Measurements from ENCODE around the gene TEKT1.

Gene TEKT1

DNA sequence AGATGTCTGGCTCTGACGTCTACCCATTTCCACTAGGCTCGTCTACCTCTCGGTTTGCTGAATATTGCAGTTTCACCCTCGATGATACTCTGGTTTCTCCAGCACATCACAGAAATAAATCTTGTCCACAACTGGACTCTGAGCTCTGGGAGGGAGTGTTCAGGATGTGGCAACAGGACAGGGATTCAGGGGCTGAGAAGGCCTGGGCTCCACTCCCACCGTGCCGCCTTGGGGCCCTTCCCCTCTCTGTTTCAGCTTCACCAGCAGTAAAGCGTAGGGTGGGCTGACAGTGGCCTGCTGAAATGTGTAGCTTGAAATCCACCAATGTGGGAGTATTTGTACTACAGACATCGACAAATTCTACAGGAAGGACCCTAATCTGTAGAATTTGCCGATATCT is 20.0 kb downstream of the TEKT1 start:
- TF ChIP-seq, protein P1, sequence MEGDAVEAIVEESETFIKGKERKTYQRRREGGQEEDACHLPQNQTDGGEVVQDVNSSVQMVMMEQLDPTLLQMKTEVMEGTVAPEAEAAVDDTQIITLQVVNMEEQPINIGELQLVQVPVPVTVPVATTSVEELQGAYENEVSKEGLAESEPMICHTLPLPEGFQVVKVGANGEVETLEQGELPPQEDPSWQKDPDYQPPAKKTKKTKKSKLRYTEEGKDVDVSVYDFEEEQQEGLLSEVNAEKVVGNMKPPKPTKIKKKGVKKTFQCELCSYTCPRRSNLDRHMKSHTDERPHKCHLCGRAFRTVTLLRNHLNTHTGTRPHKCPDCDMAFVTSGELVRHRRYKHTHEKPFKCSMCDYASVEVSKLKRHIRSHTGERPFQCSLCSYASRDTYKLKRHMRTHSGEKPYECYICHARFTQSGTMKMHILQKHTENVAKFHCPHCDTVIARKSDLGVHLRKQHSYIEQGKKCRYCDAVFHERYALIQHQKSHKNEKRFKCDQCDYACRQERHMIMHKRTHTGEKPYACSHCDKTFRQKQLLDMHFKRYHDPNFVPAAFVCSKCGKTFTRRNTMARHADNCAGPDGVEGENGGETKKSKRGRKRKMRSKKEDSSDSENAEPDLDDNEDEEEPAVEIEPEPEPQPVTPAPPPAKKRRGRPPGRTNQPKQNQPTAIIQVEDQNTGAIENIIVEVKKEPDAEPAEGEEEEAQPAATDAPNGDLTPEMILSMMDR (IDR thresholded peaks at IDR 0.05; ENCODE audit: borderline replicate concordance, insufficient read depth, low read depth, low read length), result no peak

GRCh38 chr17:6800422-6801027 is 31.0 kb downstream of the TEKT1 start:
- no peak overlapping the region for H3K4me3 ChIP-seq (ENCODE audit: low read depth, low read length)
- TF ChIP-seq, protein P1 (IDR thresholded peaks at IDR 0.05; ENCODE audit: borderline replicate concordance, insufficient read depth, low read depth, low read length), result no peak

More for the DNA sequence above, 20.0 kb downstream of the TEKT1 start:
- no peak overlapping the region for H3K4me3 ChIP-seq (ENCODE audit: low read depth, low read length)

DNA sequence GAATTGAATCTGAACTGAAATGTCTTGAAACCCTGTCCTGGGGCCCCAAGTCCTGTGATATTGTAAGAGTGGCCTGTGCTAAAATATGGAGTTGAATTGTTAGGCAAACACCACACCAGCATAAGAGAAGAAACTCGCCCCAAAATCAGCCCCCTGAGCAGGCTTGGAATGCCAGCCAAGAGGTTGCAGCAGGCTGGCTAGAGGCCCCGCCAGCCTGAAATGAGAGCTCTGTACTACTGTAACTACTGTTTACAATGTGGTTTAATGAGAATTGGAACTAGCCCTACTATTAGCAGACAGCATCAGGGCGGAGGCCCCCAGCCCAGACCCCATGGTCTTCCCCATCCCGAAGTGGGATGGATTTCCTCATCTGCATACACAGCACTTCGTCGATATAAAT is 31.8 kb downstream of the TEKT1 start:
- TF ChIP-seq, protein P1 (IDR thresholded peaks at IDR 0.05; ENCODE audit: borderline replicate concordance, insufficient read depth, low read depth, low read length), result no peak
- H3K4me3 ChIP-seq (ENCODE audit: low read depth, low read length), result no peak overlapping the region

GRCh38 chr17:6797718-6798351 is 33.7 kb downstream of the TEKT1 start:
- H3K4me3 ChIP-seq (ENCODE audit: low read depth, low read length), result no peak overlapping the region
- TF ChIP-seq, protein P1 (IDR thresholded peaks at IDR 0.05; ENCODE audit: borderline replicate concordance, insufficient read depth, low read depth, low read length), result no peak

- TF ChIP-seq, protein P1 (IDR thresholded peaks at IDR 0.05; ENCODE audit: borderline replicate concordance, insufficient read depth, low read depth, low read length), result no peak
- no peak overlapping the region for H3K4me3 ChIP-seq (ENCODE audit: low read depth, low read length)
Observed at GRCh38 chr17:6796887-6797490, 34.5 kb downstream of the TEKT1 start.

DNA sequence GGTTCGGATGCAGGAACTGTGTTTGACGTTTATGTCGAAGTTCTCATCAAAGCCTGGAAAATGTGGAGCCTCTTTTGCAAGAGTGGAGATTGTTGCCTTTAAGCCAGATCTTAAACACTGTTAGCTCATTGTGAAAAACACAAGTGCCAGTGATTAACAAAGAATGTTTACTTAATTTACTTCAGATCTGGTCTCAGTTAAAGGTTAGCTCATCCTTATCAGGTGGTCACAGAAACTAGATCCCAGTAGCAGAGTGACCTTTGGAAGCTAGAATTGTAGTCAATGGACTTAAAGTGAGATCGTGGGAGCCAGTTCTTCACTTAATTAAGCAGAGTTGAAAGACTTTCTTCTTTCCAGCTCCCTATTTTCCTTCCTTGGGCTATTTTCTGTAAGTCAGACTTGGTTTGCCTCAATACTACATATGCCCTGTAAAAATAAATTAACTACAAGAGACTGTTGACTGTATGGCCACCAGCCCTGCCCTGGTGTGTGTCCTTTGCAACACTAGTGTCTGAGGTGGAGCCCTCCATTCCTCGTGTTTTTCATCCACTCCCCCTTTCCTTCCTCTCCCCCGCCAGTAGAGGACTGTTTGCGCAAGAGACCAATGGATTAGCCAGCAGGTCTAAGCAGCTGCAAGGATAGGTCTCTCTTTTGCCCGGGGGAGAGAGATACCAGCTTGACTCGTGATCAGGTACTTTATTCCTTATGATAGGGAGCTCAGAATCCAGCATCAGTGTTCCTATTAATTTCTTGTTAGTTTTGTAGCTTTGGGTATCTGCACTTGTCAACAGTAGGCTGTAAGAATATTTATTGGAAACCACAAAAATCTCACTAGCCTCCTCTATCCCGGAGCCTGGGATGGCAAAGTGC is 35.3 kb downstream of the TEKT1 start:
- TF ChIP-seq, protein P1 (IDR thresholded peaks at IDR 0.05; ENCODE audit: borderline replicate concordance, insufficient read depth, low read depth, low read length), result no peak
- H3K4me3 ChIP-seq (ENCODE audit: low read depth, low read length), result no peak overlapping the region

Measured in GM12875 (cell line).